ENCODE results near the gene ZBTB1. TPM values are rescaled to one million over a fixed set of nuclear protein-coding genes. Genes with fewer than 3 reads are reported as not detected.

Gene ZBTB1
- total RNA-seq, 3 donors from 2014 or later (not counting 1 experiment from before 2014, with no cell fraction given), result 146 to 166 (median 151) TPM

- no peak overlapping the region for H3K27ac ChIP-seq (ENCODE audit: low read length)
- no peak overlapping the region for H3K4me3 ChIP-seq (ENCODE audit: low read length)
- TF ChIP-seq, protein P1, sequence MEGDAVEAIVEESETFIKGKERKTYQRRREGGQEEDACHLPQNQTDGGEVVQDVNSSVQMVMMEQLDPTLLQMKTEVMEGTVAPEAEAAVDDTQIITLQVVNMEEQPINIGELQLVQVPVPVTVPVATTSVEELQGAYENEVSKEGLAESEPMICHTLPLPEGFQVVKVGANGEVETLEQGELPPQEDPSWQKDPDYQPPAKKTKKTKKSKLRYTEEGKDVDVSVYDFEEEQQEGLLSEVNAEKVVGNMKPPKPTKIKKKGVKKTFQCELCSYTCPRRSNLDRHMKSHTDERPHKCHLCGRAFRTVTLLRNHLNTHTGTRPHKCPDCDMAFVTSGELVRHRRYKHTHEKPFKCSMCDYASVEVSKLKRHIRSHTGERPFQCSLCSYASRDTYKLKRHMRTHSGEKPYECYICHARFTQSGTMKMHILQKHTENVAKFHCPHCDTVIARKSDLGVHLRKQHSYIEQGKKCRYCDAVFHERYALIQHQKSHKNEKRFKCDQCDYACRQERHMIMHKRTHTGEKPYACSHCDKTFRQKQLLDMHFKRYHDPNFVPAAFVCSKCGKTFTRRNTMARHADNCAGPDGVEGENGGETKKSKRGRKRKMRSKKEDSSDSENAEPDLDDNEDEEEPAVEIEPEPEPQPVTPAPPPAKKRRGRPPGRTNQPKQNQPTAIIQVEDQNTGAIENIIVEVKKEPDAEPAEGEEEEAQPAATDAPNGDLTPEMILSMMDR (IDR thresholded peaks at IDR 0.05), result no peak
- peaks cover 10% of the 10 kb centered on the region for H3K36me3 ChIP-seq (ENCODE audit: control insufficient read depth, insufficient read depth, low read length)
- ATAC-seq, result no peak
- H3K9me3 ChIP-seq (ENCODE audit: control insufficient read depth, insufficient read depth, low read length), result no peaks in the 10 kb centered on the region
- Mint-ChIP-seq H3K4me1 (peaks cover 7 to 10% of the 10 kb centered on the region in 2 donors), H3K9me3 (no peaks in the 10 kb centered on the region), H3K36me3 (no peaks in the 10 kb centered on the region), H3K27me3 (ENCODE audit: low read depth in 2 of 2) (no peaks in the 10 kb centered on the region), H3K27ac (peak overlapping the region in 1 of 2 donors; percentile 37), H3K4me3 (no peak overlapping the region)
- no peaks in the 10 kb centered on the region for H3K27me3 ChIP-seq (ENCODE audit: control insufficient read depth, insufficient read depth, low read length)
- no peaks in the 10 kb centered on the region for H3K4me1 ChIP-seq (ENCODE audit: control insufficient read depth, insufficient read depth, low read length)
- 92% methylated on average over 3 of the region's 8 CpGs for WGBS (ENCODE audit: insufficient coverage)
- intact Hi-C loops (cut with micrococcal nuclease), result no loop called here
- DNase-seq, result no peak
These were observed 28.8 kb upstream of the ZBTB1 start for GRCh38 chr14:64475585-64476273.

DNA sequence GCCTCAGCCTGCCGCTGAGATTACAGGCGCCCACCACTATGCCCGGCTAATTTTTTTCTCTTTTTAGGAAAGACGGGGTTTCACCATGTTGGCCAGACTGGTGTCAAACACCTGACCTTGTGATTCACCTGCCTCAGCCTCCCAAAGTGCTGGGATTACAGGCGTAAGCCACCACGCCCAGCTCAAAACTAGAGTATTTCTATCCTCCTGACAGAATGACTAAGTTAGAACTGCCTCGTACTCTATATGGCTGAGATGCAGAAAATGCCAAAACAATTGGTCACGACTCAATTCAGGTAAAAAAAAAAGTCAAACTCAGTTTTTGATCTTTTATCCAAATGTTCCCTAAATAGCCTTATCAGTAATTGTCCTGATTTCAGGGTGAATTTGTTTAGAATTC lies 28.1 kb upstream of the ZBTB1 start:
- no peaks in the 10 kb centered on the region for H3K9me3 ChIP-seq (ENCODE audit: control insufficient read depth, insufficient read depth, low read length)
- H3K27ac ChIP-seq (ENCODE audit: low read length), result no peak overlapping the region
- Mint-ChIP-seq H3K36me3 (no peaks in the 10 kb centered on the region), H3K4me1 (peaks cover 4 to 8% of the 10 kb centered on the region in 2 donors), H3K27me3 (ENCODE audit: low read depth in 2 of 2) (no peaks in the 10 kb centered on the region), H3K9me3 (no peaks in the 10 kb centered on the region), H3K4me3 (no peak overlapping the region), H3K27ac (no peak overlapping the region)
- TF ChIP-seq, protein P1 (IDR thresholded peaks at IDR 0.05), result no peak
- no peaks in the 10 kb centered on the region for H3K27me3 ChIP-seq (ENCODE audit: control insufficient read depth, insufficient read depth, low read length)
- no peak overlapping the region for H3K4me3 ChIP-seq (ENCODE audit: low read length)
- no peak for ATAC-seq
- intact Hi-C loops (cut with micrococcal nuclease), result no loop called here
- 97% methylated on average over 8 of the region's 8 CpGs for WGBS (ENCODE audit: insufficient coverage)
- DNase-seq, result no peak
- H3K36me3 ChIP-seq (ENCODE audit: control insufficient read depth, insufficient read depth, low read length), result peaks cover 8% of the 10 kb centered on the region
- no peaks in the 10 kb centered on the region for H3K4me1 ChIP-seq (ENCODE audit: control insufficient read depth, insufficient read depth, low read length)

DNA sequence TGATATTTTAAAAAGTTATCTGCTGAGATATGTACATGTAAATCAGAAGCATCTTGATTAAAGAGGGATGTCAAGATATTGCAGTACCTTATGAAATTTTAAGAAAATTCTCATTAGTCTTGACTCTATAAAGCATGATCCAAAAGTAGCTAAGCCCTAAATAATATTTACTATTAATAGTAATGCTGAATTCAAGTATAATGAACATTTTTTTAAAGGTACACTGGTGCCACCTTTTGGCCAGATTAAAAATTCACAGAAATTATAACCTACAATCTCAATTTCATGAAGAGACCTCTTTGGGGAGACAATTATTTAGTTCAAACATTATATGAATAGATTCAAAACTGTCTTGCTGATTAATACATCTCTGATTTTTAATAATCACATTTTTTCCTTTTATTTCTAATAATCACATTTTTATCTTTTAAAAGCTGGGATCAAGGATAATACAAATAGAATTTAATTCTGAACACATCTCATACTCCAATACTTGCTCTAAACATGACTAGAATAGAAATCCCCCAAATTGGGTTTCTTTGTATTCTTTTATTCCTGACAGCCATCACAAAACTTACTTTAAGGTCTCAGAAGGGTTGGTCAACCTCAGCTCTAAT lies 25.8 kb upstream of the ZBTB1 start:
- H3K27ac ChIP-seq (ENCODE audit: low read length), result no peak overlapping the region
- TF ChIP-seq, protein P1 (IDR thresholded peaks at IDR 0.05), result peak; percentile 76
- Mint-ChIP-seq H3K4me1 (peaks cover 0 to 4% of the 10 kb centered on the region in 2 donors), H3K4me3 (no peak overlapping the region), H3K27ac (peak overlapping the region in 1 of 2 donors; percentile 31), H3K9me3 (no peaks in the 10 kb centered on the region), H3K36me3 (no peaks in the 10 kb centered on the region), H3K27me3 (ENCODE audit: low read depth in 2 of 2) (no peaks in the 10 kb centered on the region)
- no peak overlapping the region for H3K4me3 ChIP-seq (ENCODE audit: low read length)
- peaks cover 11% of the 10 kb centered on the region for H3K36me3 ChIP-seq (ENCODE audit: control insufficient read depth, insufficient read depth, low read length)
- no peaks in the 10 kb centered on the region for H3K9me3 ChIP-seq (ENCODE audit: control insufficient read depth, insufficient read depth, low read length)
- ATAC-seq (peak in 2 of 3 donors; percentile 52 to 57), DNase-seq (peak in 1 of 2 donors; percentile 67)
- intact Hi-C loops (cut with micrococcal nuclease), result loop anchor here (1.0 kb wide), 2 partner anchors 48 to 134 kb away; no protein-coding TSS in a partner anchor
- H3K27me3 ChIP-seq (ENCODE audit: control insufficient read depth, insufficient read depth, low read length), result no peaks in the 10 kb centered on the region
- no peaks in the 10 kb centered on the region for H3K4me1 ChIP-seq (ENCODE audit: control insufficient read depth, insufficient read depth, low read length)
